Liver (tissue), 9 donors: ENCODE results near the gene ITPK1. TPM values are rescaled to one million over a fixed set of nuclear protein-coding genes. Genes with fewer than 3 reads are reported as not detected.

Experiments used
- DNase-seq: peaks from one replicate; pipeline ENCODE4 v3.0.0-alpha.2; 2017; ENCODE audit warnings: low spot score
- H3K27ac ChIP-seq, 2 donors: one replicate each; pipeline ENCODE4 v1.7.0; 2013; ENCODE audit warnings: inconsistent platforms in 2 of 2, low read length in 2 of 2, control low read depth in 1 of 2, low read depth in 1 of 2, mild to moderate bottlenecking in 1 of 2
- H3K27me3 ChIP-seq, 4 donors: one replicate each; pipeline versions ENCODE4 v1.6.1 to v1.7.0; 2013; ENCODE audit warnings: low read length in 3 of 4, inconsistent platforms in 1 of 4, mild to moderate bottlenecking in 1 of 4, moderate library complexity in 1 of 4; ENCODE audit not compliant: control insufficient read depth in 4 of 4, insufficient read depth in 4 of 4
- H3K36me3 ChIP-seq, 4 donors: one replicate each; pipeline versions ENCODE4 v1.6.1 to v1.7.0; 2013; ENCODE audit warnings: low read length in 3 of 4, mild to moderate bottlenecking in 3 of 4, low read depth in 1 of 4, moderate library complexity in 1 of 4; ENCODE audit not compliant: control insufficient read depth in 4 of 4, insufficient read depth in 3 of 4
- H3K4me1 ChIP-seq, 4 donors: one replicate each; pipeline versions ENCODE4 v1.6.1 to v1.7.0; 2013; ENCODE audit warnings: low read length in 3 of 4, mild to moderate bottlenecking in 3 of 4, moderate library complexity in 1 of 4; ENCODE audit not compliant: control insufficient read depth in 4 of 4, insufficient read depth in 4 of 4
- H3K4me3 ChIP-seq, 3 donors: one replicate each; pipeline versions ENCODE4 v1.6.1 to v1.7.0; 2013; ENCODE audit warnings: low read length in 3 of 3, control low read depth in 1 of 3, low read depth in 1 of 3, mild to moderate bottlenecking in 1 of 3
- H3K9ac ChIP-seq, 2 donors: one replicate each; pipeline ENCODE4 v1.7.0; 2013; ENCODE audit warnings: low read length in 2 of 2, mild to moderate bottlenecking in 2 of 2, moderate library complexity in 2 of 2, control low read depth in 1 of 2, low read depth in 1 of 2
- H3K9me3 ChIP-seq, 4 donors: one replicate each; pipeline versions ENCODE4 v1.6.1 to v1.7.0; 2013; ENCODE audit warnings: low read length in 3 of 4; ENCODE audit not compliant: control insufficient read depth in 4 of 4
- EGR1 ChIP-seq, 2 donors: IDR thresholded peaks; 2 replicates each; pipeline ENCODE4 v1.6.1; 2016 to 2018; ENCODE audit warnings: antibody characterized with exemption in 2 of 2, low read depth in 2 of 2
- FOXA1 ChIP-seq: IDR thresholded peaks from 2 replicates; pipeline ENCODE4 v1.6.1; 2016; ENCODE audit warnings: antibody characterized with exemption
- FOXA2 ChIP-seq: IDR thresholded peaks from 2 replicates; pipeline ENCODE4 v1.6.1; 2016; ENCODE audit warnings: antibody characterized with exemption
- GABPA ChIP-seq, 2 donors: IDR thresholded peaks in 1 of 2; conservative IDR thresholded peaks in 1 of 2; 2 replicates each; pipeline ENCODE4 v1.6.1; 2016; ENCODE audit warnings: antibody characterized with exemption in 2 of 2, mild to moderate bottlenecking in 1 of 2, moderate library complexity in 1 of 2
- HNF4A ChIP-seq, 2 donors: conservative IDR thresholded peaks; 2 replicates each; pipeline ENCODE4 v1.6.1; 2016; ENCODE audit warnings: antibody characterized with exemption in 2 of 2, mild to moderate bottlenecking in 2 of 2
- HNF4G ChIP-seq: IDR thresholded peaks from 2 replicates; pipeline ENCODE4 v1.6.1; 2016; ENCODE audit warnings: antibody characterized with exemption
- JUND ChIP-seq, 2 donors: IDR thresholded peaks; 2 replicates each; pipeline ENCODE4 v1.6.1; 2016; ENCODE audit warnings: antibody characterized with exemption in 2 of 2
- NR2F2 ChIP-seq: IDR thresholded peaks from 2 replicates; pipeline ENCODE4 v1.6.1; 2016; ENCODE audit warnings: antibody characterized with exemption
- RAD21 ChIP-seq, 2 donors: IDR thresholded peaks; 2 replicates each; pipeline ENCODE4 v1.6.1; 2016; ENCODE audit warnings: antibody characterized with exemption in 2 of 2, mild to moderate bottlenecking in 2 of 2
- RXRA ChIP-seq, 2 donors: IDR thresholded peaks; 2 replicates each; pipeline ENCODE4 v1.6.1; 2017 to 2018; ENCODE audit warnings: antibody characterized with exemption in 2 of 2, mild to moderate bottlenecking in 1 of 2
- SP1 ChIP-seq: IDR thresholded peaks from 2 replicates; pipeline ENCODE4 v1.6.1; 2018; ENCODE audit warnings: antibody characterized with exemption, mild to moderate bottlenecking
- TAF1 ChIP-seq: conservative IDR thresholded peaks from 2 replicates; pipeline ENCODE4 v1.6.1; 2016; ENCODE audit warnings: antibody characterized with exemption, mild to moderate bottlenecking
- YY1 ChIP-seq: IDR thresholded peaks from 2 replicates; pipeline ENCODE4 v1.6.1; 2016; ENCODE audit warnings: antibody characterized with exemption, mild to moderate bottlenecking
- WGBS: extraction: QIAGEN DNeasy Blood & Tissue Kit; methylation state at CpG from one replicate; pipeline ENCODE4 v1.1.7; 2013; 5-methylcytosine and 5-hydroxymethylcytosine counted together
- polyA plus RNA-seq, 2 donors: library from polyadenylated mRNA; stranded (reverse) in 1 of 2; unstranded in 1 of 2; fragments of 200-250 nt in 1 of 2; fragments of >200 nt in 1 of 2; fragmentation: Nextera tagmentation in 1 of 2; extraction: Ambion mirVana in 1 of 2; gene quantifications; one replicate each; pipeline versions ENCODE4 v1.2.1 to v1.2.3, GENCODE V29; 2013 to 2015
- total RNA-seq, 2 donors: library from RNA; depleted of rRNA; stranded (reverse); fragments of >200 nt; gene quantifications; one replicate each; pipeline ENCODE4 v1.2.3, GENCODE V29; 2014
- TF ChIP-seq, protein P1 (sequence below): IDR thresholded peaks from 2 replicates; pipeline ENCODE4 v1.6.1; 2016; ENCODE audit warnings: antibody characterized with exemption
- TF ChIP-seq, protein P2 (sequence below): IDR thresholded peaks from 2 replicates; pipeline ENCODE4 v1.6.1; 2016; ENCODE audit warnings: antibody characterized with exemption
- TF ChIP-seq, protein P3 (sequence below): IDR thresholded peaks from 2 replicates; pipeline ENCODE4 v1.6.1; 2016; ENCODE audit warnings: antibody characterized with exemption
- TF ChIP-seq, protein P4 (sequence below): IDR thresholded peaks from 2 replicates; pipeline ENCODE4 v1.6.1; 2016; ENCODE audit warnings: antibody characterized with exemption, mild to moderate bottlenecking
- donor health status: healthy.
- donor health status: healthy.
- donor health status: healthy.
- donor health status: healthy.
- donor health status: healthy.

ITPK1 gene
- total and polyA plus RNA-seq, 4 donors: 9.0 to 41.2 (median 20.4) TPM

DNA sequence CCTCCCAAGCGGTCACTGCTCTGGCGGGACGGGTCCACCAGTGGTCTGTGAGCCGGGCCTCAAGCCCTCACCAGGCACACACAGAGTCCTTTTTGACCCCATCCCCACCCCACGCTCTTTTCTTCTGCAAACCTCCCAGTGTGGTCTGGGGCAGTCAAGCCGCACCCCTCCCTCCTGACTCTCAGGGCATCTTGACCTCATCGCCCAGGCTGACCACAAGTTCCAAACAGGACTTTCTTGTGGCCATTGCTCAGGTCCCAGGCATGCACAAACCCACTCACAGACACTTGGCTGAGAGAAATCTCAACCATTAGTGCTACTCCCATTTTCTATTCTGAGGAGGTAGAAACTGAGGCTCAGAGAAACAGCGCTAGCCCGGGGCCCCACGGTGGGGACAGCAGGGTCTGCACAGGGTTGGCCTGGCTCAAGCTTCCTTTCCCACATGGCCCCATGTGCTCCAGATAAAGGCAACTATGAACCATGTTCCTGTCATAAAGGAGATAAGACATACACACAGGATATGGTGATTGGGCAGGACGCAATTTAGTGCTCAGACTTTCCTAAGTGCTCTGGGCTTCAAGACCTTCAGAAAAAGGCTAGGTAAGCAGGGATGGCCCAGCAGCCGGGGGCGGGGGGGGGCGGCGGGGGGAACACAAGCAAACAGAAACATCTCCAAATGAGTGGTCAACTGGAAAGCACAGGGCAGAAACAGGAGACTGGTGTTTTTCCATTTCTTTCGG is 69.6 kb downstream of the ITPK1 start:
- H3K27ac ChIP-seq: no peak overlapping the region
- peaks cover 13 to 29% (median 23%) of the 10 kb centered on the region in 4 donors for H3K4me1 ChIP-seq
- no peaks in the 10 kb centered on the region for H3K36me3 ChIP-seq
- no peaks in the 10 kb centered on the region for H3K27me3 ChIP-seq
- no peak overlapping the region for H3K4me3 ChIP-seq
- WGBS: 85% methylated on average over 16 of the region's 16 CpGs
- H3K9me3 ChIP-seq: no peaks in the 10 kb centered on the region
- H3K9ac ChIP-seq: no peak overlapping the region
- TF ChIP-seq EGR1 (IDR thresholded peaks at IDR 0.05; ENCODE audit: low read depth in 2 of 2): no peak
- no peak for DNase-seq

DNA sequence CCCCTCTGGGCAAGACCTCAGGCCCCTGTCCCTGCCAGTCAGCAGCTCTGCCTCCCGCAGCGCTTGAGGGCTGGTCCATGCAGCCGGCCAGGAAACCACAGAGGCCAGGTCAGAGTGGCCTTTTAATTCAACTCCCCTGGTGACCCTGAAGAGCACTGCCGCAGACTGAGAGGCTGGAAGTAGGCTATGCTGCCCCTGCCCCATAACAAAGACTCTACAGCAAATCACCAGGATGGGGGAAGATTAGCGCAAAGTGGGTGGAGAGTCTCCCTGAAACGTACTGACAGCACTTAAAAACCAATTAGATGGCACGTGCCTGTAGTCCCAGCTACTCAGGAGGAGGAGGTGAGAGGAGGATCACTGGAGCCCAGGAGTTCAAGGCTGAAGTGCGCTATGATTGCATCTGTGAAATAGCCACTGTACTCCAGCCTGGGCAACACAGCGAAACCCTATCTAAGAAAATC is 70.5 kb downstream of the ITPK1 start:
- WGBS: 90% methylated on average over 9 of the region's 9 CpGs
- no peak overlapping the region for H3K9ac ChIP-seq
- DNase-seq: no peak
- H3K9me3 ChIP-seq: no peaks in the 10 kb centered on the region
- H3K36me3 ChIP-seq: no peaks in the 10 kb centered on the region
- H3K27me3 ChIP-seq: no peaks in the 10 kb centered on the region
- H3K4me3 ChIP-seq: no peak overlapping the region
- TF ChIP-seq NR2F2 (no peak), GABPA (IDR thresholded peaks at IDR 0.05 in 1 of 2, conservative IDR thresholded peaks at IDR 0.05 in 1 of 2) (no peak), JUND (IDR thresholded peaks at IDR 0.05) (no peak), FOXA2 (no peak), TAF1 (no peak), HNF4G (no peak), SP1 (no peak), YY1 (no peak)
- TF ChIP-seq, protein P1, sequence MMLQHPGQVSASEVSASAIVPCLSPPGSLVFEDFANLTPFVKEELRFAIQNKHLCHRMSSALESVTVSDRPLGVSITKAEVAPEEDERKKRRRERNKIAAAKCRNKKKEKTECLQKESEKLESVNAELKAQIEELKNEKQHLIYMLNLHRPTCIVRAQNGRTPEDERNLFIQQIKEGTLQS: no peak
- TF ChIP-seq, protein P2, sequence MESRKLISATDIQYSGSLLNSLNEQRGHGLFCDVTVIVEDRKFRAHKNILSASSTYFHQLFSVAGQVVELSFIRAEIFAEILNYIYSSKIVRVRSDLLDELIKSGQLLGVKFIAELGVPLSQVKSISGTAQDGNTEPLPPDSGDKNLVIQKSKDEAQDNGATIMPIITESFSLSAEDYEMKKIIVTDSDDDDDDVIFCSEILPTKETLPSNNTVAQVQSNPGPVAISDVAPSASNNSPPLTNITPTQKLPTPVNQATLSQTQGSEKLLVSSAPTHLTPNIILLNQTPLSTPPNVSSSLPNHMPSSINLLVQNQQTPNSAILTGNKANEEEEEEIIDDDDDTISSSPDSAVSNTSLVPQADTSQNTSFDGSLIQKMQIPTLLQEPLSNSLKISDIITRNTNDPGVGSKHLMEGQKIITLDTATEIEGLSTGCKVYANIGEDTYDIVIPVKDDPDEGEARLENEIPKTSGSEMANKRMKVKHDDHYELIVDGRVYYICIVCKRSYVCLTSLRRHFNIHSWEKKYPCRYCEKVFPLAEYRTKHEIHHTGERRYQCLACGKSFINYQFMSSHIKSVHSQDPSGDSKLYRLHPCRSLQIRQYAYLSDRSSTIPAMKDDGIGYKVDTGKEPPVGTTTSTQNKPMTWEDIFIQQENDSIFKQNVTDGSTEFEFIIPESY: no peak
- peaks cover 13 to 29% (median 22%) of the 10 kb centered on the region in 4 donors for H3K4me1 ChIP-seq
- H3K27ac ChIP-seq: no peak overlapping the region

DNA sequence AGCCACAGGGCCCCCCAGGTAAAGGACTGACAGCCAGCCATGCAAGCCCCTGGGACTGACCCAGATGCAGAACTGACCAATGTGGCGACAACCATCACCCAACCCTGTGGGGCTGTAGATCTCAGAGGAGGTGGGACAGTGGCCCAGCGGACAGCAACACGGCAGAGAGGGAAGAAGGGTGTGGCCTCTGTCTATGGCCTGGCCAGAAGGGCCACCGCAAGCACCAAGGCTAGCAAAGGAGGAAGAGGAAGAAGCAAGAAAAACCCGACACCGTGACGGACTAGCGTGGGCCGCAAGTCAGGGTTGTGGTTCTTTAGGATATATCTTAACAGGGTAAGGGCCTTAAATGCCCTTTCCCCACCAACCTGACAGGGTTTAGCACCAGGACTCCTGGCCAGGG is 71.2 kb downstream of the ITPK1 start:
- H3K9ac ChIP-seq: no peak overlapping the region
- TF ChIP-seq, protein P2: no peak
- TF ChIP-seq JUND (IDR thresholded peaks at IDR 0.05) (no peak), RAD21 (IDR thresholded peaks at IDR 0.05) (no peak), GABPA (IDR thresholded peaks at IDR 0.05 in 1 of 2, conservative IDR thresholded peaks at IDR 0.05 in 1 of 2) (no peak), YY1 (no peak), EGR1 (IDR thresholded peaks at IDR 0.05; ENCODE audit: low read depth in 2 of 2) (no peak), FOXA2 (no peak), TAF1 (no peak), RXRA (IDR thresholded peaks at IDR 0.05) (no peak), FOXA1 (no peak), SP1 (no peak), HNF4A (conservative IDR thresholded peaks at IDR 0.05) (no peak), NR2F2 (no peak)
- TF ChIP-seq, protein P3, sequence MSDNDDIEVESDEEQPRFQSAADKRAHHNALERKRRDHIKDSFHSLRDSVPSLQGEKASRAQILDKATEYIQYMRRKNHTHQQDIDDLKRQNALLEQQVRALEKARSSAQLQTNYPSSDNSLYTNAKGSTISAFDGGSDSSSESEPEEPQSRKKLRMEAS: no peak
- TF ChIP-seq, protein P4, sequence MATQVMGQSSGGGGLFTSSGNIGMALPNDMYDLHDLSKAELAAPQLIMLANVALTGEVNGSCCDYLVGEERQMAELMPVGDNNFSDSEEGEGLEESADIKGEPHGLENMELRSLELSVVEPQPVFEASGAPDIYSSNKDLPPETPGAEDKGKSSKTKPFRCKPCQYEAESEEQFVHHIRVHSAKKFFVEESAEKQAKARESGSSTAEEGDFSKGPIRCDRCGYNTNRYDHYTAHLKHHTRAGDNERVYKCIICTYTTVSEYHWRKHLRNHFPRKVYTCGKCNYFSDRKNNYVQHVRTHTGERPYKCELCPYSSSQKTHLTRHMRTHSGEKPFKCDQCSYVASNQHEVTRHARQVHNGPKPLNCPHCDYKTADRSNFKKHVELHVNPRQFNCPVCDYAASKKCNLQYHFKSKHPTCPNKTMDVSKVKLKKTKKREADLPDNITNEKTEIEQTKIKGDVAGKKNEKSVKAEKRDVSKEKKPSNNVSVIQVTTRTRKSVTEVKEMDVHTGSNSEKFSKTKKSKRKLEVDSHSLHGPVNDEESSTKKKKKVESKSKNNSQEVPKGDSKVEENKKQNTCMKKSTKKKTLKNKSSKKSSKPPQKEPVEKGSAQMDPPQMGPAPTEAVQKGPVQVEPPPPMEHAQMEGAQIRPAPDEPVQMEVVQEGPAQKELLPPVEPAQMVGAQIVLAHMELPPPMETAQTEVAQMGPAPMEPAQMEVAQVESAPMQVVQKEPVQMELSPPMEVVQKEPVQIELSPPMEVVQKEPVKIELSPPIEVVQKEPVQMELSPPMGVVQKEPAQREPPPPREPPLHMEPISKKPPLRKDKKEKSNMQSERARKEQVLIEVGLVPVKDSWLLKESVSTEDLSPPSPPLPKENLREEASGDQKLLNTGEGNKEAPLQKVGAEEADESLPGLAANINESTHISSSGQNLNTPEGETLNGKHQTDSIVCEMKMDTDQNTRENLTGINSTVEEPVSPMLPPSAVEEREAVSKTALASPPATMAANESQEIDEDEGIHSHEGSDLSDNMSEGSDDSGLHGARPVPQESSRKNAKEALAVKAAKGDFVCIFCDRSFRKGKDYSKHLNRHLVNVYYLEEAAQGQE: no peak
- TF ChIP-seq, protein P1: no peak

More for the DNA sequence above, 71.2 kb downstream of the ITPK1 start:
- Histone ChIP-seq H3K4me1 (peaks cover 10 to 29% (median 21%) of the 10 kb centered on the region in 4 donors), H3K27ac (no peak overlapping the region), H3K27me3 (no peaks in the 10 kb centered on the region), H3K4me3 (no peak overlapping the region), H3K36me3 (no peaks in the 10 kb centered on the region), H3K9me3 (no peaks in the 10 kb centered on the region)
- DNase-seq: no peak
- WGBS: 86% methylated on average over 9 of the region's 9 CpGs
